Endothelial cell of umbilical vein (primary cell): ENCODE results near the gene LFNG. TPM values are rescaled to one million over a fixed set of nuclear protein-coding genes. Genes with fewer than 3 reads are reported as not detected.

Experiments
- BruUV-seq: library from RNA; stranded (reverse); fragments of 400-500 nt; replicated peaks from 2 replicates; lab custom pipeline; 2021; lab: Mats Ljungman, UMichigan
- CTCF ChIA-PET: fragments of 300-600, 350-600 bp; sonication (Branson Sonifier 250); formaldehyde crosslinking; loops from one replicate; lab custom pipeline; 2021; ENCODE audit warnings: antibody characterized with exemption, inconsistent platforms; lab: Charles Lee
- POLR2A ChIA-PET: fragments of 300-600, 350-600 bp; sonication (Branson Sonifier 250); formaldehyde crosslinking; loops from one replicate; lab custom pipeline; 2021; ENCODE audit warnings: antibody characterized with exemption, inconsistent platforms; lab: Charles Lee
- DNase-seq: peaks from one replicate; pipeline ENCODE4 v3.0.0-alpha.2; 2011; ENCODE audit warnings: low read depth, low spot score
- FAIRE-seq: peaks from 2 replicates; lab custom pipeline; 2011; peaks lifted over from hg19 to GRCh38; lab: Jason Lieb, UNC
- H2AFZ ChIP-seq: 2 replicates; pipeline ENCODE4 v1.6.0; 2012; ENCODE audit warnings: low read depth, low read length, control low read depth, inconsistent platforms
- H3K27ac ChIP-seq: 2 replicates; pipeline ENCODE4 v1.5.1; 2011; ENCODE audit warnings: low read depth, mild to moderate bottlenecking, control low read depth, low read length, moderate library complexity; ENCODE audit not compliant: insufficient read depth
- H3K27me3 ChIP-seq, 2 experiments: 2 replicates each; pipeline versions ENCODE4 v1.6.0 to v1.6.1; 2011; ENCODE audit warnings: low read length in 2 of 2, mixed read lengths in 1 of 2; ENCODE audit not compliant: control insufficient read depth in 2 of 2, insufficient read depth in 2 of 2
- H3K36me3 ChIP-seq, 2 experiments: 2 replicates in 1 of 2; 3 replicates in 1 of 2; pipeline ENCODE4 v1.5.1; 2011; ENCODE audit warnings: low read length in 2 of 2, mild to moderate bottlenecking in 1 of 2, moderate library complexity in 1 of 2; ENCODE audit not compliant: control insufficient read depth in 2 of 2, insufficient read depth in 2 of 2; ENCODE audit errors: extremely low read depth in 1 of 2
- H3K4me1 ChIP-seq: 3 replicates; pipeline ENCODE4 v1.5.1; 2011; ENCODE audit warnings: mild to moderate bottlenecking, low read length; ENCODE audit not compliant: control insufficient read depth, insufficient read depth; ENCODE audit errors: extremely low read depth
- H3K4me2 ChIP-seq: 2 replicates; pipeline ENCODE4 v1.6.1; 2011; ENCODE audit warnings: low read length, control low read depth, mixed read lengths; ENCODE audit not compliant: insufficient read depth
- H3K4me3 ChIP-seq, 3 experiments: fragments of 200-600 bp in 1 of 3; sonication (generic), shearing (Covaris generic) in 1 of 3; replicated peaks in 1 of 3; 2 replicates each; pipeline ENCODE4 v1.5.1; 2011 to 2016; ENCODE audit warnings: control low read depth in 3 of 3, low read length in 3 of 3, mild to moderate bottlenecking in 2 of 3, inconsistent platforms in 1 of 3, low read depth in 1 of 3, moderate library complexity in 1 of 3; ENCODE audit not compliant: insufficient read depth in 1 of 3
- H3K79me2 ChIP-seq: 2 replicates; pipeline ENCODE4 v1.6.0; 2012; ENCODE audit warnings: low read length, inconsistent platforms; ENCODE audit not compliant: control insufficient read depth, insufficient read depth
- H3K9ac ChIP-seq: replicated peaks from 2 replicates; pipeline ENCODE3; 2011; ENCODE audit warnings: low read length, control low read depth; ENCODE audit not compliant: insufficient read depth; ENCODE audit errors: extremely low read depth
- H3K9me1 ChIP-seq: replicated peaks from 3 replicates; pipeline ENCODE4 v1.6.0; 2011; ENCODE audit warnings: mild to moderate bottlenecking, low read length; ENCODE audit not compliant: control insufficient read depth, insufficient read depth; ENCODE audit errors: extremely low read depth
- H3K9me3 ChIP-seq: replicated peaks from 2 replicates; pipeline ENCODE4 v1.5.1; 2012; ENCODE audit warnings: low read length, inconsistent platforms; ENCODE audit not compliant: control insufficient read depth, insufficient read depth
- H4K20me1 ChIP-seq: replicated peaks from 2 replicates; pipeline ENCODE3; 2011; ENCODE audit warnings: mild to moderate bottlenecking, low read length; ENCODE audit not compliant: control insufficient read depth, insufficient read depth; ENCODE audit errors: extremely low read depth
- CTCF ChIP-seq, 2 donors: IDR thresholded peaks; 1 replicate in 1 of 2; 2 replicates in 1 of 2; pipeline ENCODE4 v1.5.1; 2011; ENCODE audit warnings: low read length in 2 of 2, mild to moderate bottlenecking in 2 of 2, moderate library complexity in 2 of 2, control low read depth in 1 of 2, inconsistent platforms in 1 of 2, low read depth in 1 of 2; ENCODE audit not compliant: insufficient read depth in 1 of 2; ENCODE audit errors: extremely low read depth in 1 of 2
- EZH2 ChIP-seq: IDR thresholded peaks from 2 replicates; pipeline ENCODE4 v1.6.1; 2012; ENCODE audit warnings: borderline replicate concordance, low read depth, mild to moderate bottlenecking, moderate library complexity, low read length, inconsistent platforms; ENCODE audit not compliant: severe bottlenecking
- FOS ChIP-seq: IDR thresholded peaks from 2 replicates; pipeline ENCODE4 v1.6.1; 2011; ENCODE audit warnings: mild to moderate bottlenecking, low read length, moderate library complexity, borderline replicate concordance; ENCODE audit not compliant: insufficient read depth
- GATA2 ChIP-seq: IDR thresholded peaks from 2 replicates; pipeline ENCODE4 v1.7.0; 2011; ENCODE audit warnings: low read depth, mild to moderate bottlenecking, moderate library complexity, mixed read lengths, low read length; ENCODE audit not compliant: insufficient read length, insufficient read depth
- POLR2A ChIP-seq: IDR thresholded peaks from 2 replicates; pipeline ENCODE4 v1.6.1; 2012; ENCODE audit warnings: low read depth, mild to moderate bottlenecking, control low read depth, low read length
- POLR2AphosphoS5 ChIP-seq: IDR thresholded peaks from 2 replicates; pipeline ENCODE4 v1.6.1; 2012; ENCODE audit warnings: low read depth, mild to moderate bottlenecking, control low read depth, low read length, moderate library complexity; ENCODE audit not compliant: insufficient read depth
- dilution Hi-C: fragments of 300-500 bp; cut with MboI; formaldehyde crosslinking; loops from one replicate; pipeline ENCODE4 v1.15.0; 2019; ENCODE audit warnings: low sequenced_read_pairs; ENCODE audit not compliant: extremely low pct_ligation_motif_present
- intact Hi-C: fragments of 100-400 bp; cut with micrococcal nuclease; formaldehyde crosslinking; loops from one replicate; pipeline ENCODE4 v1.10.0; 2022
- polyA plus RNA-seq, 4 experiments: library from polyadenylated mRNA; depleted of rRNA in 3 of 4; stranded (reverse) in 3 of 4; unstranded in 1 of 4; fragments of >200 nt; gene quantifications; 2 replicates each; pipeline versions ENCODE4 v1.2.1 to v1.2.3, GENCODE V29; 2011 to 2012; ENCODE audit warnings: missing spikeins in 1 of 4
- total RNA-seq: library from RNA; stranded (reverse); gene quantifications from 2 replicates; pipeline ENCODE4 v1.2.3, GENCODE V29; 2021

LFNG gene
- total and polyA plus RNA-seq, 2 donors (not counting 3 experiments of a cell fraction or from before 2014, with no cell fraction given), result 12.6 to 13.1 TPM

- no peak for TF ChIP-seq POLR2AphosphoS5
- TF ChIP-seq CTCF (IDR thresholded peaks at IDR 0.05; ENCODE audit: extremely low read depth in 1 of 2, insufficient read depth in 1 of 2, low read depth in 1 of 2, low read length in 2 of 2), result no peak
- no peak for TF ChIP-seq POLR2A
- no peak for TF ChIP-seq GATA2
- no peak for TF ChIP-seq FOS
- TF ChIP-seq EZH2, result no peak
- Histone ChIP-seq H3K9me3 (no peaks in the 10 kb centered on the region), H2AFZ (no peak overlapping the region), H3K9me1 (no peaks in the 10 kb centered on the region), H3K27ac (no peak overlapping the region), H3K27me3 (no peaks in the 10 kb centered on the region), H3K79me2 (no peaks in the 10 kb centered on the region), H4K20me1 (no peaks in the 10 kb centered on the region), H3K9ac (no peak overlapping the region), H3K36me3 (no peaks in the 10 kb centered on the region), H3K4me3 (no peak overlapping the region), H3K4me1 (no peaks in the 10 kb centered on the region), H3K4me2 (no peak overlapping the region)
- CTCF ChIA-PET, result no interaction called here
- DNase-seq (no peak), FAIRE-seq (no peak)
- POLR2A ChIA-PET, result no interaction called here
- BruUV-seq, result no TSS peak
- dilution Hi-C loops, result no loop called here
- intact Hi-C loops, result no loop called here
Measured at GRCh38 chr7:2494191-2495130, 25.1 kb upstream of the LFNG start.
